Vagina (tissue), 2 donors: ENCODE results near the gene SMARCE1. TPM values are rescaled to one million over a fixed set of nuclear protein-coding genes. Genes with fewer than 3 reads are reported as not detected.

ENCODE experiments used
- DNase-seq, 2 donors: peaks; one replicate each; pipeline ENCODE4 v3.0.0-alpha.2; 2017; ENCODE audit errors: extremely low spot score in 2 of 2
- H3K27ac ChIP-seq: fragments of 200-600 bp; sonication (generic); one replicate; pipeline ENCODE4 v1.5.1; 2019
- H3K27me3 ChIP-seq: fragments of 200-600 bp; sonication (generic); one replicate; pipeline ENCODE4 v1.5.1; 2019
- H3K36me3 ChIP-seq, 2 donors: fragments of 200-600 bp; sonication (generic); one replicate each; pipeline ENCODE4 v1.5.1; 2017 to 2019
- H3K4me1 ChIP-seq: fragments of 200-600 bp; sonication (generic); one replicate; pipeline ENCODE4 v1.5.1; 2019
- H3K4me3 ChIP-seq, 2 donors: fragments of 200-600 bp; sonication (generic); 1 replicate in 1 of 2; 2 replicates in 1 of 2; pipeline ENCODE4 v1.5.1; 2016 to 2019
- H3K9me3 ChIP-seq: fragments of 200-600 bp; sonication (generic); one replicate; pipeline ENCODE4 v1.5.1; 2019
- CTCF ChIP-seq, 3 experiments: fragments of 450-650 bp in 2 of 3; fragments of 200-600 bp in 1 of 3; sonication (generic) in 1 of 3; IDR thresholded peaks; one replicate each; pipeline ENCODE4 v1.5.1; 2017 to 2019; ENCODE audit warnings: antibody characterized with exemption in 3 of 3, mild to moderate bottlenecking in 2 of 3, moderate library complexity in 2 of 3
- POLR2A ChIP-seq, 2 donors: fragments of 450-650 bp; IDR thresholded peaks; one replicate each; pipeline ENCODE4 v1.6.1; 2017; ENCODE audit warnings: antibody characterized with exemption in 2 of 2, mild to moderate bottlenecking in 2 of 2, moderate library complexity in 2 of 2
- POLR2AphosphoS5 ChIP-seq, 2 donors: sonication (generic); formaldehyde crosslinking; IDR thresholded peaks; one replicate each; pipeline ENCODE4 v1.9.0; 2017; ENCODE audit warnings: antibody characterized with exemption in 2 of 2, mild to moderate bottlenecking in 2 of 2, low read depth in 1 of 2; ENCODE audit not compliant: insufficient read depth in 1 of 2
- intact Hi-C: fragments of 100-400 bp; cut with DNase I; formaldehyde crosslinking; loops from one replicate; pipeline ENCODE4 v1.15.1; 2023
- total RNA-seq: library from RNA; depleted of rRNA; stranded (reverse); fragments of >200 nt; gene quantifications from one replicate; pipeline ENCODE4 v1.2.3, GENCODE V29; 2016

The SMARCE1 gene
- total RNA-seq, 1 donor from 2014 or later = 96.3 TPM

GRCh38 chr17:40632216-40632615 is 15.4 kb downstream of the SMARCE1 start:
- intact Hi-C loops = no loop called here
- no peaks in the 10 kb centered on the region for H3K4me1 ChIP-seq
- DNase-seq = no peak

GRCh38 chr17:40629842-40630241 is 17.8 kb downstream of the SMARCE1 start:
- Histone ChIP-seq H3K27me3 (no peaks in the 10 kb centered on the region), H3K9me3 (no peaks in the 10 kb centered on the region), H3K27ac (no peak overlapping the region), H3K4me3 (no peak overlapping the region), H3K36me3 (peaks cover 0 to 75% of the 10 kb centered on the region in 2 donors), H3K4me1 (no peaks in the 10 kb centered on the region)
- TF ChIP-seq CTCF (IDR thresholded peaks at IDR 0.05) = no peak
- no peak for TF ChIP-seq POLR2AphosphoS5 (IDR thresholded peaks at IDR 0.05; ENCODE audit: insufficient read depth in 1 of 2, low read depth in 1 of 2)
- no peak for TF ChIP-seq POLR2A (IDR thresholded peaks at IDR 0.05)
- no peak for DNase-seq
- intact Hi-C loops = no loop called here

More at GRCh38 chr17:40632216-40632615, 15.4 kb downstream of the SMARCE1 start:
- H3K27ac ChIP-seq = no peak overlapping the region
- H3K4me3 ChIP-seq = no peak overlapping the region
- no peaks in the 10 kb centered on the region for H3K27me3 ChIP-seq
- no peak for TF ChIP-seq POLR2AphosphoS5 (IDR thresholded peaks at IDR 0.05; ENCODE audit: insufficient read depth in 1 of 2, low read depth in 1 of 2)
- TF ChIP-seq CTCF (IDR thresholded peaks at IDR 0.05) = no peak
- no peak for TF ChIP-seq POLR2A (IDR thresholded peaks at IDR 0.05)
- H3K9me3 ChIP-seq = no peaks in the 10 kb centered on the region
- peaks cover 0 to 94% of the 10 kb centered on the region in 2 donors for H3K36me3 ChIP-seq

- DNase-seq = no peak
- peaks cover 0 to 30% of the 10 kb centered on the region in 2 donors for H3K36me3 ChIP-seq
- no peaks in the 10 kb centered on the region for H3K9me3 ChIP-seq
- peaks cover 18% of the 10 kb centered on the region for H3K4me1 ChIP-seq
- no peak overlapping the region for H3K4me3 ChIP-seq
- H3K27ac ChIP-seq = no peak overlapping the region
- intact Hi-C loops = no loop called here
- no peak for TF ChIP-seq POLR2A (IDR thresholded peaks at IDR 0.05)
- no peak for TF ChIP-seq POLR2AphosphoS5 (IDR thresholded peaks at IDR 0.05; ENCODE audit: insufficient read depth in 1 of 2, low read depth in 1 of 2)
- no peak for TF ChIP-seq CTCF (IDR thresholded peaks at IDR 0.05)
- no peaks in the 10 kb centered on the region for H3K27me3 ChIP-seq
Observed at GRCh38 chr17:40625311-40625710, 22.3 kb downstream of the SMARCE1 start.

GRCh38 chr17:40623419-40624210 is 24.0 kb downstream of the SMARCE1 start:
- H3K36me3 ChIP-seq = peaks cover 0 to 13% of the 10 kb centered on the region in 2 donors
- no peak overlapping the region for H3K27ac ChIP-seq
- H3K4me1 ChIP-seq = peaks cover 18% of the 10 kb centered on the region
- H3K9me3 ChIP-seq = no peaks in the 10 kb centered on the region
- intact Hi-C loops = no loop called here
- no peak overlapping the region for H3K4me3 ChIP-seq
- no peak for DNase-seq
- TF ChIP-seq CTCF (IDR thresholded peaks at IDR 0.05) = no peak
- TF ChIP-seq POLR2AphosphoS5 (IDR thresholded peaks at IDR 0.05; ENCODE audit: insufficient read depth in 1 of 2, low read depth in 1 of 2) = no peak
- no peak for TF ChIP-seq POLR2A (IDR thresholded peaks at IDR 0.05)
- H3K27me3 ChIP-seq = no peaks in the 10 kb centered on the region

- Histone ChIP-seq H3K27ac (no peak overlapping the region), H3K4me3 (no peak overlapping the region), H3K27me3 (no peaks in the 10 kb centered on the region), H3K9me3 (no peaks in the 10 kb centered on the region), H3K36me3 (peaks cover 0 to 2% of the 10 kb centered on the region in 2 donors), H3K4me1 (peaks cover 22% of the 10 kb centered on the region)
- no peak for DNase-seq
- intact Hi-C loops = no loop called here
- TF ChIP-seq POLR2A (IDR thresholded peaks at IDR 0.05) (no peak), CTCF (IDR thresholded peaks at IDR 0.05) (no peak), POLR2AphosphoS5 (IDR thresholded peaks at IDR 0.05; ENCODE audit: insufficient read depth in 1 of 2, low read depth in 1 of 2) (no peak)
Observed at GRCh38 chr17:40622509-40622928, 25.1 kb downstream of the SMARCE1 start.
